MM.1S (cell line): Measurements from ENCODE around the gene ATP13A3.

ENCODE experiments used
- DNase-seq: peaks from one replicate; pipeline ENCODE4 v3.0.0-alpha.2; 2015
- H2AFZ ChIP-seq: fragments of 300-600 bp; sonication (generic); 2 replicates; pipeline ENCODE4 v1.6.0; 2016; ENCODE audit warnings: antibody characterized with exemption, low read length
- H3F3A ChIP-seq: fragments of 300-600 bp; sonication (generic); 2 replicates; pipeline ENCODE4 v1.6.1; 2016; ENCODE audit warnings: mild to moderate bottlenecking, antibody characterized with exemption, low read length, moderate library complexity, mixed read lengths; ENCODE audit not compliant: insufficient read depth
- H3K27ac ChIP-seq: fragments of 300-600 bp; sonication (generic); 2 replicates; pipeline ENCODE4 v1.5.1; 2016; ENCODE audit warnings: mild to moderate bottlenecking, low read length
- H3K27me3 ChIP-seq: fragments of 300-600 bp; sonication (generic); replicated peaks from 2 replicates; pipeline ENCODE4 v1.6.0; 2016; ENCODE audit warnings: low read length; ENCODE audit not compliant: insufficient read depth
- H3K36me3 ChIP-seq: fragments of 300-600 bp; sonication (generic); replicated peaks from 2 replicates; pipeline ENCODE4 v1.6.1; 2016; ENCODE audit warnings: mild to moderate bottlenecking, low read length, mixed read lengths; ENCODE audit not compliant: insufficient read depth
- H3K4me1 ChIP-seq: fragments of 300-600 bp; sonication (generic); 2 replicates; pipeline ENCODE4 v1.6.1; 2016; ENCODE audit warnings: low read length, mixed read lengths
- H3K4me2 ChIP-seq: fragments of 300-600 bp; sonication (generic); 2 replicates; pipeline ENCODE4 v1.6.0; 2016; ENCODE audit warnings: low read depth, low read length
- H3K4me3 ChIP-seq: fragments of 300-600 bp; sonication (generic); 2 replicates; pipeline ENCODE4 v1.5.1; 2016; ENCODE audit warnings: low read length, mixed read lengths
- H3K79me2 ChIP-seq: fragments of 300-600 bp; sonication (generic); 2 replicates; pipeline ENCODE4 v1.6.1; 2016; ENCODE audit warnings: mixed run types, low read length, mixed read lengths
- H3K9ac ChIP-seq: fragments of 300-600 bp; sonication (generic); 2 replicates; pipeline ENCODE4 v1.6.1; 2016; ENCODE audit warnings: low read length, mixed read lengths
- H3K9me2 ChIP-seq: fragments of 300-600 bp; sonication (generic); replicated peaks from 2 replicates; pipeline ENCODE4 v1.6.1; 2016; ENCODE audit warnings: mild to moderate bottlenecking, low read length, mixed read lengths; ENCODE audit not compliant: insufficient read depth
- H3K9me3 ChIP-seq: fragments of 300-600 bp; sonication (generic); replicated peaks from 2 replicates; pipeline ENCODE4 v1.6.1; 2016; ENCODE audit warnings: mild to moderate bottlenecking, low read length, mixed read lengths; ENCODE audit not compliant: insufficient read depth
- H4K20me1 ChIP-seq: fragments of 300-600 bp; sonication (generic); 2 replicates; pipeline ENCODE4 v1.6.1; 2016; ENCODE audit warnings: mild to moderate bottlenecking, low read length, moderate library complexity, mixed read lengths; ENCODE audit not compliant: insufficient read depth
- CTCF ChIP-seq: fragments of 300-600 bp; sonication (generic); IDR thresholded peaks from 2 replicates; pipeline ENCODE4 v1.5.1; 2016; ENCODE audit warnings: antibody characterized with exemption, low read length, mixed read lengths
- EZH2 ChIP-seq: fragments of 300-600 bp; sonication (generic); optimal IDR thresholded peaks from 2 replicates; pipeline ENCODE3; 2017; ENCODE audit warnings: low read depth, mild to moderate bottlenecking, antibody characterized with exemption, low read length, mixed read lengths
- EZH2phosphoT487 ChIP-seq: fragments of 300-600 bp; sonication (generic); IDR thresholded peaks from 2 replicates; pipeline ENCODE4 v1.6.1; 2018; ENCODE audit warnings: antibody characterized with exemption, low read length

Gene ATP13A3

GRCh38 chr3:194380326-194380725, 106.5 kb downstream of the ATP13A3 start:
- TF ChIP-seq CTCF (no peak), EZH2 (no peak), EZH2phosphoT487 (no peak)
- H3K27me3 ChIP-seq = peaks cover 45% of the 10 kb centered on the region
- H3K27ac ChIP-seq = no peak overlapping the region
- no peak overlapping the region for H3K9ac ChIP-seq
- no peak overlapping the region for H2AFZ ChIP-seq
- DNase-seq = no peak
- H3K36me3 ChIP-seq = no peaks in the 10 kb centered on the region
- H3K79me2 ChIP-seq = no peaks in the 10 kb centered on the region
- no peaks in the 10 kb centered on the region for H3F3A ChIP-seq
- H4K20me1 ChIP-seq = no peaks in the 10 kb centered on the region
- no peaks in the 10 kb centered on the region for H3K4me1 ChIP-seq
- H3K4me3 ChIP-seq = no peak overlapping the region
- no peak overlapping the region for H3K4me2 ChIP-seq
- H3K9me3 ChIP-seq = no peaks in the 10 kb centered on the region
- no peaks in the 10 kb centered on the region for H3K9me2 ChIP-seq

GRCh38 chr3:194379651-194380050, 107.2 kb downstream of the ATP13A3 start:
- Histone ChIP-seq H3K4me1 (no peaks in the 10 kb centered on the region), H3K9ac (no peak overlapping the region), H3K79me2 (no peaks in the 10 kb centered on the region), H2AFZ (no peak overlapping the region), H3K27ac (no peak overlapping the region), H3K27me3 (peaks cover 42% of the 10 kb centered on the region), H3K9me2 (no peaks in the 10 kb centered on the region), H3K36me3 (no peaks in the 10 kb centered on the region), H3F3A (no peaks in the 10 kb centered on the region), H3K4me3 (no peak overlapping the region), H3K9me3 (no peaks in the 10 kb centered on the region), H4K20me1 (no peaks in the 10 kb centered on the region), H3K4me2 (no peak overlapping the region)
- TF ChIP-seq EZH2 (no peak), EZH2phosphoT487 (no peak), CTCF (no peak)
- no peak for DNase-seq

GRCh38 chr3:194379231-194379630, 107.6 kb downstream of the ATP13A3 start:
- DNase-seq = no peak
- H4K20me1 ChIP-seq = no peaks in the 10 kb centered on the region
- H3K4me3 ChIP-seq = no peak overlapping the region
- no peaks in the 10 kb centered on the region for H3K79me2 ChIP-seq
- H3K36me3 ChIP-seq = no peaks in the 10 kb centered on the region
- H3K9ac ChIP-seq = no peak overlapping the region
- no peaks in the 10 kb centered on the region for H3K9me3 ChIP-seq
- peaks cover 38% of the 10 kb centered on the region for H3K27me3 ChIP-seq
- no peak for TF ChIP-seq EZH2phosphoT487
- TF ChIP-seq EZH2 = no peak
- TF ChIP-seq CTCF = no peak
- no peak overlapping the region for H3K27ac ChIP-seq
- no peak overlapping the region for H2AFZ ChIP-seq
- no peaks in the 10 kb centered on the region for H3F3A ChIP-seq
- H3K4me2 ChIP-seq = no peak overlapping the region
- no peaks in the 10 kb centered on the region for H3K9me2 ChIP-seq
- H3K4me1 ChIP-seq = no peaks in the 10 kb centered on the region
